HG02870 (cell line): Measurements from ENCODE around the gene KLF6.
A peak's percentile ranks its signal among the peaks of the same experiment; 100 is the strongest.

Experiments
- ATAC-seq: cut with Tn5 transposase; IDR thresholded peaks from one replicate; pipeline ENCODE4 v1.9.1; 2021; ENCODE audit warnings: mild to moderate bottlenecking, moderate library complexity; ENCODE audit not compliant: unreplicated experiment

KLF6 gene

GRCh38 chr10:3784510-3785250 is at the start of gene KLF6:
Gene KLF6, minus strand, starts transcription at chr10:3785209. Its CDS starts 195 bp downstream, at chr10:3785014.
- ATAC-seq: peak; percentile 4

- no peak for ATAC-seq
Observed at GRCh38 chr10:3834404-3834803, 49.4 kb upstream of the KLF6 start.

- ATAC-seq: no peak
Observed at GRCh38 chr10:3833046-3833445, 48.0 kb upstream of the KLF6 start.

- no peak for ATAC-seq
Observed at GRCh38 chr10:3832022-3832786, 47.2 kb upstream of the KLF6 start.

GRCh38 chr10:3831608-3832007 is 46.6 kb upstream of the KLF6 start:
- no peak for ATAC-seq

- ATAC-seq: no peak
Observed at GRCh38 chr10:3830946-3831345, 45.9 kb upstream of the KLF6 start.

GRCh38 chr10:3829156-3830050 is 44.4 kb upstream of the KLF6 start:
- no peak for ATAC-seq

- ATAC-seq: no peak
Observed at GRCh38 chr10:3828404-3829155, 43.6 kb upstream of the KLF6 start.

GRCh38 chr10:3827768-3828403 is 42.9 kb upstream of the KLF6 start:
- ATAC-seq: no peak

- no peak for ATAC-seq
Observed at GRCh38 chr10:3827266-3827665, 42.3 kb upstream of the KLF6 start.

- no peak for ATAC-seq
Observed at GRCh38 chr10:3825862-3826351, 40.9 kb upstream of the KLF6 start.

GRCh38 chr10:3825244-3825643 is 40.2 kb upstream of the KLF6 start:
- ATAC-seq: no peak

GRCh38 chr10:3822541-3823330 is 37.7 kb upstream of the KLF6 start:
- no peak for ATAC-seq

GRCh38 chr10:3820255-3820654 is 35.2 kb upstream of the KLF6 start:
- no peak for ATAC-seq

- no peak for ATAC-seq
Observed at GRCh38 chr10:3816995-3817394, 32.0 kb upstream of the KLF6 start.

- no peak for ATAC-seq
Observed at GRCh38 chr10:3814838-3815220, 29.8 kb upstream of the KLF6 start.

GRCh38 chr10:3813986-3814837 is 29.2 kb upstream of the KLF6 start:
- no peak for ATAC-seq

GRCh38 chr10:3813267-3813666 is 28.3 kb upstream of the KLF6 start:
- no peak for ATAC-seq
